ENCODE results near the gene MAPK8IP3.

Gene MAPK8IP3

GRCh38 chr16:1761751-1762150 is 55.8 kb downstream of the MAPK8IP3 start:
- no peak overlapping the region for H2BK120ac ChIP-seq (ENCODE audit: insufficient read depth, low read length, poor library complexity)

GRCh38 chr16:1762196-1762878 is 56.3 kb downstream of the MAPK8IP3 start:
- Histone ChIP-seq H2AK5ac (ENCODE audit: low read length) (no peak overlapping the region), H2BK5ac (ENCODE audit: low read depth, low read length, poor library complexity) (no peak overlapping the region), H4K91ac (ENCODE audit: low read depth, low read length) (no peak overlapping the region), H4K8ac (ENCODE audit: low read depth, low read length) (no peak overlapping the region), H3K9ac (ENCODE audit: low read length) (no peak overlapping the region), H3K23ac (ENCODE audit: low read length) (no peak overlapping the region), H3K79me2 (ENCODE audit: control insufficient read depth, insufficient read depth, low read length, poor library complexity) (no peaks in the 10 kb centered on the region), H3K27ac (ENCODE audit: low read depth, low read length) (no peak overlapping the region), H3K27me3 (ENCODE audit: insufficient read depth, low read length) (no peaks in the 10 kb centered on the region), H3K9me3 (ENCODE audit: insufficient read depth, low read depth, low read length) (peaks cover 2% of the 10 kb centered on the region), H3K14ac (ENCODE audit: low read length) (no peak overlapping the region), H2BK12ac (ENCODE audit: low read length) (no peak overlapping the region), H3K18ac (ENCODE audit: low read length) (no peak overlapping the region), H3K36me3 (ENCODE audit: control insufficient read depth in 1 of 2, insufficient read depth in 2 of 2, low read length in 2 of 2) (peaks cover 68 to 76% of the 10 kb centered on the region in 2 experiments), H3K4me1 (ENCODE audit: control insufficient read depth in 1 of 2, insufficient read depth in 2 of 2, low read length in 2 of 2) (no peaks in the 10 kb centered on the region), H3K4ac (ENCODE audit: low read depth, low read length) (no peak overlapping the region), H2AFZ (ENCODE audit: insufficient read depth, low read length, poor library complexity) (no peak overlapping the region), H3K4me3 (ENCODE audit: low read depth, low read length) (no peak overlapping the region), H3K4me2 (ENCODE audit: low read length) (no peak overlapping the region), H4K12ac (ENCODE audit: low read depth, low read length) (no peak overlapping the region), H3K79me1 (ENCODE audit: low read length) (no peaks in the 10 kb centered on the region), H2BK120ac (ENCODE audit: insufficient read depth, low read length, poor library complexity) (no peak overlapping the region)
- WGBS (ENCODE audit: extremely low coverage, insufficient coverage, insufficient read length): no CpG with 5 or more reads among the region's 30 CpGs
- no peak for DNase-seq

More at GRCh38 chr16:1761751-1762150, 55.8 kb downstream of the MAPK8IP3 start:
- H3K4me1 ChIP-seq (ENCODE audit: control insufficient read depth in 1 of 2, insufficient read depth in 2 of 2, low read length in 2 of 2): no peaks in the 10 kb centered on the region
- H3K18ac ChIP-seq (ENCODE audit: low read length): no peak overlapping the region
- no peak overlapping the region for H3K14ac ChIP-seq (ENCODE audit: low read length)
- H3K9me3 ChIP-seq (ENCODE audit: insufficient read depth, low read depth, low read length): peaks cover 2% of the 10 kb centered on the region
- no peak overlapping the region for H4K8ac ChIP-seq (ENCODE audit: low read depth, low read length)
- no peak overlapping the region for H4K12ac ChIP-seq (ENCODE audit: low read depth, low read length)
- H2AK5ac ChIP-seq (ENCODE audit: low read length): no peak overlapping the region
- H2AFZ ChIP-seq (ENCODE audit: insufficient read depth, low read length, poor library complexity): no peak overlapping the region
- no CpG with 5 or more reads among the region's 15 CpGs for WGBS (ENCODE audit: extremely low coverage, insufficient coverage, insufficient read length)
- no peak for DNase-seq
- H3K4me2 ChIP-seq (ENCODE audit: low read length): no peak overlapping the region
- no peaks in the 10 kb centered on the region for H3K79me1 ChIP-seq (ENCODE audit: low read length)
- H2BK5ac ChIP-seq (ENCODE audit: low read depth, low read length, poor library complexity): no peak overlapping the region
- H3K36me3 ChIP-seq (ENCODE audit: control insufficient read depth in 1 of 2, insufficient read depth in 2 of 2, low read length in 2 of 2): peaks cover 63 to 70% of the 10 kb centered on the region in 2 experiments
- no peak overlapping the region for H3K9ac ChIP-seq (ENCODE audit: low read length)
- no peak overlapping the region for H3K4ac ChIP-seq (ENCODE audit: low read depth, low read length)
- H3K27me3 ChIP-seq (ENCODE audit: insufficient read depth, low read length): no peaks in the 10 kb centered on the region
- no peak overlapping the region for H3K23ac ChIP-seq (ENCODE audit: low read length)
- no peak overlapping the region for H4K91ac ChIP-seq (ENCODE audit: low read depth, low read length)
- H3K27ac ChIP-seq (ENCODE audit: low read depth, low read length): no peak overlapping the region
- H3K79me2 ChIP-seq (ENCODE audit: control insufficient read depth, insufficient read depth, low read length, poor library complexity): no peaks in the 10 kb centered on the region
- H3K4me3 ChIP-seq (ENCODE audit: low read depth, low read length): no peak overlapping the region
- no peak overlapping the region for H2BK12ac ChIP-seq (ENCODE audit: low read length)

GRCh38 chr16:1762879-1763520 is 57.0 kb downstream of the MAPK8IP3 start:
- no peak overlapping the region for H3K14ac ChIP-seq (ENCODE audit: low read length)
- peaks cover 70 to 77% of the 10 kb centered on the region in 2 experiments for H3K36me3 ChIP-seq (ENCODE audit: control insufficient read depth in 1 of 2, insufficient read depth in 2 of 2, low read length in 2 of 2)
- H3K79me1 ChIP-seq (ENCODE audit: low read length): no peaks in the 10 kb centered on the region
- no peak overlapping the region for H2BK120ac ChIP-seq (ENCODE audit: insufficient read depth, low read length, poor library complexity)
- no peak for DNase-seq
- H2AFZ ChIP-seq (ENCODE audit: insufficient read depth, low read length, poor library complexity): no peak overlapping the region
- no peaks in the 10 kb centered on the region for H3K79me2 ChIP-seq (ENCODE audit: control insufficient read depth, insufficient read depth, low read length, poor library complexity)
- no peak overlapping the region for H2BK5ac ChIP-seq (ENCODE audit: low read depth, low read length, poor library complexity)
- no peaks in the 10 kb centered on the region for H3K27me3 ChIP-seq (ENCODE audit: insufficient read depth, low read length)
- H2AK5ac ChIP-seq (ENCODE audit: low read length): no peak overlapping the region
- no peak overlapping the region for H4K8ac ChIP-seq (ENCODE audit: low read depth, low read length)
- no peak overlapping the region for H3K4me3 ChIP-seq (ENCODE audit: low read depth, low read length)
- H4K12ac ChIP-seq (ENCODE audit: low read depth, low read length): no peak overlapping the region
- no peak overlapping the region for H3K9ac ChIP-seq (ENCODE audit: low read length)
- no peaks in the 10 kb centered on the region for H3K4me1 ChIP-seq (ENCODE audit: control insufficient read depth in 1 of 2, insufficient read depth in 2 of 2, low read length in 2 of 2)
- no peak overlapping the region for H3K27ac ChIP-seq (ENCODE audit: low read depth, low read length)
- WGBS (ENCODE audit: extremely low coverage, insufficient coverage, insufficient read length): no CpG with 5 or more reads among the region's 24 CpGs
- no peak overlapping the region for H3K18ac ChIP-seq (ENCODE audit: low read length)
- no peak overlapping the region for H2BK12ac ChIP-seq (ENCODE audit: low read length)
- peaks cover 2% of the 10 kb centered on the region for H3K9me3 ChIP-seq (ENCODE audit: insufficient read depth, low read depth, low read length)
- no peak overlapping the region for H3K4me2 ChIP-seq (ENCODE audit: low read length)
- H4K91ac ChIP-seq (ENCODE audit: low read depth, low read length): no peak overlapping the region
- H3K23ac ChIP-seq (ENCODE audit: low read length): no peak overlapping the region
- no peak overlapping the region for H3K4ac ChIP-seq (ENCODE audit: low read depth, low read length)

- H3K9ac ChIP-seq (ENCODE audit: low read length): no peak overlapping the region
- H3K27me3 ChIP-seq (ENCODE audit: insufficient read depth, low read length): no peaks in the 10 kb centered on the region
- no peak overlapping the region for H2BK120ac ChIP-seq (ENCODE audit: insufficient read depth, low read length, poor library complexity)
- no peak overlapping the region for H3K23ac ChIP-seq (ENCODE audit: low read length)
- H4K12ac ChIP-seq (ENCODE audit: low read depth, low read length): no peak overlapping the region
- peaks cover 78 to 82% of the 10 kb centered on the region in 2 experiments for H3K36me3 ChIP-seq (ENCODE audit: control insufficient read depth in 1 of 2, insufficient read depth in 2 of 2, low read length in 2 of 2)
- no peak overlapping the region for H3K18ac ChIP-seq (ENCODE audit: low read length)
- no peak overlapping the region for H3K4ac ChIP-seq (ENCODE audit: low read depth, low read length)
- H2BK5ac ChIP-seq (ENCODE audit: low read depth, low read length, poor library complexity): no peak overlapping the region
- no peak overlapping the region for H3K27ac ChIP-seq (ENCODE audit: low read depth, low read length)
- H3K4me2 ChIP-seq (ENCODE audit: low read length): peak overlapping the region; percentile 27
- no peaks in the 10 kb centered on the region for H3K79me2 ChIP-seq (ENCODE audit: control insufficient read depth, insufficient read depth, low read length, poor library complexity)
- H3K4me1 ChIP-seq (ENCODE audit: control insufficient read depth in 1 of 2, insufficient read depth in 2 of 2, low read length in 2 of 2): no peaks in the 10 kb centered on the region
- no CpG with 5 or more reads among the region's 81 CpGs for WGBS (ENCODE audit: extremely low coverage, insufficient coverage, insufficient read length)
- H4K91ac ChIP-seq (ENCODE audit: low read depth, low read length): no peak overlapping the region
- no peak overlapping the region for H4K8ac ChIP-seq (ENCODE audit: low read depth, low read length)
- no peak overlapping the region for H2AK5ac ChIP-seq (ENCODE audit: low read length)
- H3K4me3 ChIP-seq (ENCODE audit: low read depth, low read length): peak overlapping the region; percentile 20
- peak; percentile 52 to 61 for DNase-seq
- no peak overlapping the region for H2AFZ ChIP-seq (ENCODE audit: insufficient read depth, low read length, poor library complexity)
- H3K9me3 ChIP-seq (ENCODE audit: insufficient read depth, low read depth, low read length): peaks cover 2% of the 10 kb centered on the region
- no peak overlapping the region for H2BK12ac ChIP-seq (ENCODE audit: low read length)
- H3K14ac ChIP-seq (ENCODE audit: low read length): no peak overlapping the region
- H3K79me1 ChIP-seq (ENCODE audit: low read length): no peaks in the 10 kb centered on the region
Observed at GRCh38 chr16:1763521-1764511, 57.8 kb downstream of the MAPK8IP3 start.

Data from trophoblast cell (in vitro differentiated cells and primary cell).